A673 (cell line): Measurements from ENCODE around the gene CCN2. TPM values are rescaled to one million over a fixed set of nuclear protein-coding genes. Genes with fewer than 3 reads are reported as not detected.

Source experiments
- BruUV-seq: library from RNA; stranded (reverse); fragments of 400-500 nt; replicated peaks from 2 replicates; lab custom pipeline; 2021; lab: Mats Ljungman, UMichigan
- CTCF ChIA-PET: fragments of 300-600 bp; sonication (Branson Sonifier 250); formaldehyde crosslinking; loops from one replicate; lab custom pipeline; 2022; ENCODE audit warnings: antibody characterized with exemption; lab: Charles Lee
- POLR2A ChIA-PET: fragments of 300-600 bp; sonication (Branson Sonifier 250); formaldehyde crosslinking; loops from one replicate; lab custom pipeline; 2022; ENCODE audit warnings: antibody characterized with exemption; ENCODE audit not compliant: low non-redundant PET; lab: Charles Lee
- DNase-seq: peaks from one replicate; pipeline ENCODE4 v3.0.0-alpha.2; 2015; ENCODE audit warnings: low spot score
- H3K27ac ChIP-seq: fragments of 200-600 bp; sonication (generic); 2 replicates; pipeline ENCODE4 v1.5.1; 2016; ENCODE audit warnings: mixed run types, low read depth, mild to moderate bottlenecking, mixed read lengths, antibody characterized with exemption, low read length; ENCODE audit not compliant: poor library complexity, severe bottlenecking
- H3K27me3 ChIP-seq: fragments of 200-600 bp; sonication (generic); replicated peaks from 2 replicates; pipeline ENCODE4 v1.6.1; 2017; ENCODE audit warnings: mixed run types, low read depth, mild to moderate bottlenecking, mixed read lengths, antibody characterized with exemption, low read length; ENCODE audit not compliant: insufficient read depth, poor library complexity
- H3K36me3 ChIP-seq: fragments of 200-600 bp; sonication (generic); 2 replicates; pipeline ENCODE4 v1.6.1; 2016; ENCODE audit warnings: mixed run types, mild to moderate bottlenecking, mixed read lengths, antibody characterized with exemption, low read length; ENCODE audit not compliant: insufficient read depth, poor library complexity, severe bottlenecking
- H3K4me1 ChIP-seq: fragments of 200-600 bp; sonication (generic); 2 replicates; pipeline ENCODE4 v1.6.1; 2017; ENCODE audit warnings: mixed run types, mild to moderate bottlenecking, mixed read lengths, antibody characterized with exemption, low read length; ENCODE audit not compliant: insufficient read depth, poor library complexity, severe bottlenecking
- H3K4me3 ChIP-seq: fragments of 200-600 bp; sonication (generic); 2 replicates; pipeline ENCODE4 v1.5.1; 2016; ENCODE audit warnings: low read depth, mixed run types, mild to moderate bottlenecking, mixed read lengths, low read length; ENCODE audit not compliant: poor library complexity, severe bottlenecking
- H3K9me3 ChIP-seq: fragments of 200-600 bp; sonication (generic); 2 replicates; pipeline ENCODE4 v1.6.1; 2016; ENCODE audit warnings: mixed run types, low read depth, mild to moderate bottlenecking, mixed read lengths, antibody characterized with exemption, low read length; ENCODE audit not compliant: poor library complexity, severe bottlenecking
- EZH2 ChIP-seq: fragments of 200-600 bp; sonication (generic); IDR thresholded peaks from 2 replicates; pipeline ENCODE4 v1.6.1; 2017; ENCODE audit warnings: borderline replicate concordance, low read depth, mild to moderate bottlenecking, mixed read lengths, antibody characterized with exemption, low read length; ENCODE audit not compliant: poor library complexity, severe bottlenecking
- intact Hi-C: fragments of 100-400 bp; cut with micrococcal nuclease; formaldehyde crosslinking; loops from one replicate; pipeline ENCODE4 v1.10.0; 2022; ENCODE audit not compliant: unreplicated experiment
- total RNA-seq: library from RNA; stranded (reverse); gene quantifications from 2 replicates; pipeline ENCODE4 v1.2.3, GENCODE V29; 2021
- TF ChIP-seq, protein P1 (sequence below): fragments of 300-800, 200-600 bp; sonication (generic); conservative IDR thresholded peaks from 2 replicates; pipeline ENCODE4 v1.5.1; 2017; ENCODE audit warnings: low read depth, mild to moderate bottlenecking, antibody characterized with exemption, low read length, moderate library complexity, mixed read lengths

The CCN2 gene
- total RNA-seq, 1 experiment from 2014 or later = 17.5 TPM

DNA sequence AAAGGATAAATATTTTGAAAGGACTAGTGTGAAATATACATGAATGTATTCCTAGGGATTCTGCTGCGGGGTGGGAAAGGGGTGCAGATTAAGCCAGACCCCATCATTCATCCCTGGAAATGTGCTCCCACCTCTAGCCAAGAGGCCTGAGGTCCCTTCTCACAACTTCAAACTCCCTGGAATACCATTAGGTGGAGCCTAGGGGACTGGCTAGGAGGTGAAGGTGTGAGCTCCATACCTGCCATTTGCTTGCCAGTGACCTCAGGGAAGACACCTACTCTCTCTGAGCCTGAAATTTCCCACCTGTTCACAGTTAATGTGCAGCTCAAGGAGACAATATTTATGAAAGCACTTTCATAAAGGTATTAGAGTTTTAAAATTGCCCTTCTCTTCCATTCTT, 4.7 kb upstream of the CCN2 start:
- intact Hi-C loops = loop anchor here (10.0 kb wide), 2 partner anchors 209 to 259 kb away; no protein-coding TSS in a partner anchor
- Histone ChIP-seq H3K27me3 (no peaks in the 10 kb centered on the region), H3K9me3 (no peaks in the 10 kb centered on the region), H3K4me1 (peaks cover 33% of the 10 kb centered on the region), H3K27ac (no peak overlapping the region), H3K4me3 (no peak overlapping the region), H3K36me3 (no peaks in the 10 kb centered on the region)
- POLR2A ChIA-PET = interaction anchor here (0.7 kb wide), 1 partner anchor 23 kb away, joined by 3 read pairs; no protein-coding TSS in a partner anchor
- CTCF ChIA-PET = no interaction called here
- TF ChIP-seq EZH2 = no peak
- TF ChIP-seq, protein P1, sequence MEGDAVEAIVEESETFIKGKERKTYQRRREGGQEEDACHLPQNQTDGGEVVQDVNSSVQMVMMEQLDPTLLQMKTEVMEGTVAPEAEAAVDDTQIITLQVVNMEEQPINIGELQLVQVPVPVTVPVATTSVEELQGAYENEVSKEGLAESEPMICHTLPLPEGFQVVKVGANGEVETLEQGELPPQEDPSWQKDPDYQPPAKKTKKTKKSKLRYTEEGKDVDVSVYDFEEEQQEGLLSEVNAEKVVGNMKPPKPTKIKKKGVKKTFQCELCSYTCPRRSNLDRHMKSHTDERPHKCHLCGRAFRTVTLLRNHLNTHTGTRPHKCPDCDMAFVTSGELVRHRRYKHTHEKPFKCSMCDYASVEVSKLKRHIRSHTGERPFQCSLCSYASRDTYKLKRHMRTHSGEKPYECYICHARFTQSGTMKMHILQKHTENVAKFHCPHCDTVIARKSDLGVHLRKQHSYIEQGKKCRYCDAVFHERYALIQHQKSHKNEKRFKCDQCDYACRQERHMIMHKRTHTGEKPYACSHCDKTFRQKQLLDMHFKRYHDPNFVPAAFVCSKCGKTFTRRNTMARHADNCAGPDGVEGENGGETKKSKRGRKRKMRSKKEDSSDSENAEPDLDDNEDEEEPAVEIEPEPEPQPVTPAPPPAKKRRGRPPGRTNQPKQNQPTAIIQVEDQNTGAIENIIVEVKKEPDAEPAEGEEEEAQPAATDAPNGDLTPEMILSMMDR = no peak
- BruUV-seq = no TSS peak
- DNase-seq = no peak

DNA sequence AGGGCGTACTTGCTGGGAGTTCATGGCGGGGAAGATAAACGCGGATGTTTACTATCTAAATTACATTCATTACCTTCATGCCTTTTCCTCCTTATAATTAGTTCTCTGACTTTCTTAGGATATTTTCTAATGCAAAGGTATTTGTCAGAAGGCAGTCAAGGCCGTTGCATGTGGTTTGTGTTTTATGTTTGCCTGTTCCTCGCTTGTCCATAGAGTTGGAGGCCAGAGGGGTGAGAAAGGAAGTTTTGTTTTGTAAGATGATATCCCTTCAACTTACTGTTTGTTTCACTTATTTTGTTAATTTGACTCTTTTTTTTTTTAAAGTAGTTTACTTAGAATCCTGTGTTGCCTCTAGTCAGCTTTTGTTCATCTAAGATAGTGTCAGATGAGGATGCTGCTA, 4.0 kb upstream of the CCN2 start:
- TF ChIP-seq, protein P1 = no peak
- TF ChIP-seq EZH2 = no peak
- intact Hi-C loops = loop anchor here (10.0 kb wide), 2 partner anchors 210 to 260 kb away; no protein-coding TSS in a partner anchor
- CTCF ChIA-PET = no interaction called here
- H3K4me1 ChIP-seq = peaks cover 36% of the 10 kb centered on the region
- H3K4me3 ChIP-seq = no peak overlapping the region
- H3K36me3 ChIP-seq = no peaks in the 10 kb centered on the region
- DNase-seq = no peak
- peak overlapping the region; percentile 81 for H3K27ac ChIP-seq
- H3K9me3 ChIP-seq = no peaks in the 10 kb centered on the region
- BruUV-seq = no TSS peak
- POLR2A ChIA-PET = interaction anchor here (0.7 kb wide), 1 partner anchor 23 kb away, joined by 3 read pairs; no protein-coding TSS in a partner anchor
- H3K27me3 ChIP-seq = no peaks in the 10 kb centered on the region

DNA sequence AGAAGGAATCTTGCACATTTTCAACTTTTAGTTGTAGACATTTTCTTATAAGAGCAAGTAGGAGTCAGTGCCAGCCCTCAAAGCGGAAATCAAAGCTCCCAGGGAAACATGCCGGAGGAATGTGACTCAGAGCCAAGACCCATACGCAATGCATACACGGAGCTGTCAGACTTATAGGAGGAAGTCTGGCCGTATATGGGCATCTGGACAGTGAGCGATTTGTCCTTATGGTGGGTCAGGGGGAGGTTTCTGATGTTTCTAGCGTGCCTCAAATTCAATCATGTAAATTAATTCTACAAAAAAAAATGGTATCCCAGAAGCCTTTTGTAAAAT, 3.6 kb upstream of the CCN2 start:
- H3K36me3 ChIP-seq = no peaks in the 10 kb centered on the region
- H3K27ac ChIP-seq = peak overlapping the region; percentile 81
- ChIA-PET POLR2A (no interaction called here), CTCF (no interaction called here)
- H3K4me3 ChIP-seq = no peak overlapping the region
- no peaks in the 10 kb centered on the region for H3K27me3 ChIP-seq
- no peak for TF ChIP-seq EZH2
- TF ChIP-seq, protein P1 = no peak
- intact Hi-C loops = loop anchor here (10.0 kb wide), 2 partner anchors 210 to 260 kb away; no protein-coding TSS in a partner anchor
- BruUV-seq = no TSS peak
- H3K9me3 ChIP-seq = no peaks in the 10 kb centered on the region
- H3K4me1 ChIP-seq = peaks cover 39% of the 10 kb centered on the region
- DNase-seq = peak; percentile 82
